ENCODE data around the gene MAST2. TPM values are rescaled to one million over a fixed set of nuclear protein-coding genes. Genes with fewer than 3 reads are reported as not detected.

MAST2 gene
- total RNA-seq, 1 donor = 34.5 TPM

GRCh38 chr1:45892068-45892785 is 88.8 kb downstream of the MAST2 start:
- no peak overlapping the region for H3K4me3 ChIP-seq (ENCODE audit: low read depth, low read length)
- no peak for TF ChIP-seq CTCF (IDR thresholded peaks at IDR 0.05; ENCODE audit: insufficient read depth, low read depth, low read length)
- peak; percentile 86 for DNase-seq (ENCODE audit: low read depth)

- TF ChIP-seq CTCF (IDR thresholded peaks at IDR 0.05; ENCODE audit: insufficient read depth, low read depth, low read length) = no peak
- DNase-seq (ENCODE audit: low read depth) = no peak
- H3K4me3 ChIP-seq (ENCODE audit: low read depth, low read length) = no peak overlapping the region
Measured at GRCh38 chr1:45894331-45894730, 90.9 kb downstream of the MAST2 start.

GRCh38 chr1:45894921-45895320 is 91.5 kb downstream of the MAST2 start:
- no peak overlapping the region for H3K4me3 ChIP-seq (ENCODE audit: low read depth, low read length)
- DNase-seq (ENCODE audit: low read depth) = no peak
- TF ChIP-seq CTCF (IDR thresholded peaks at IDR 0.05; ENCODE audit: insufficient read depth, low read depth, low read length) = no peak

GRCh38 chr1:45895406-45895805 is 92.0 kb downstream of the MAST2 start:
- TF ChIP-seq CTCF (IDR thresholded peaks at IDR 0.05; ENCODE audit: insufficient read depth, low read depth, low read length) = no peak
- DNase-seq (ENCODE audit: low read depth) = no peak

GRCh38 chr1:45906883-45907282 is 103.5 kb downstream of the MAST2 start:
- TF ChIP-seq CTCF (IDR thresholded peaks at IDR 0.05; ENCODE audit: insufficient read depth, low read depth, low read length) = no peak
- H3K4me3 ChIP-seq (ENCODE audit: low read depth, low read length) = no peak overlapping the region
- no peak for DNase-seq (ENCODE audit: low read depth)

More at GRCh38 chr1:45895406-45895805, 92.0 kb downstream of the MAST2 start:
- no peak overlapping the region for H3K4me3 ChIP-seq (ENCODE audit: low read depth, low read length)

- H3K4me3 ChIP-seq (ENCODE audit: low read depth, low read length) = no peak overlapping the region
- TF ChIP-seq CTCF (IDR thresholded peaks at IDR 0.05; ENCODE audit: insufficient read depth, low read depth, low read length) = no peak
Measured at GRCh38 chr1:45908611-45909140, 105.3 kb downstream of the MAST2 start.

More at GRCh38 chr1:45908611-45909140, 105.3 kb downstream of the MAST2 start:
- DNase-seq (ENCODE audit: low read depth) = no peak
